Measurements from ENCODE around the gene DUS2. TPM values are rescaled to one million over a fixed set of nuclear protein-coding genes. Genes with fewer than 3 reads are reported as not detected.

Gene DUS2
- total RNA-seq, 1 experiment from 2014 or later, result 27.3 TPM

- Histone ChIP-seq H3K36me3 (ENCODE audit: control insufficient read depth in 1 of 2, insufficient read depth in 2 of 2, low read length in 2 of 2) (peaks cover 2 to 9% of the 10 kb centered on the region in 2 experiments; a peak in 1 of 4 replicates), H3K27me3 (ENCODE audit: insufficient read depth, low read length) (no peaks in the 10 kb centered on the region), H3K27ac (ENCODE audit: low read depth, low read length) (no peak overlapping the region), H2AFZ (ENCODE audit: low read depth, low read length, poor library complexity, severe bottlenecking) (no peak overlapping the region), H3K4me1 (ENCODE audit: control insufficient read depth in 1 of 2, insufficient read depth in 2 of 2, low read length in 2 of 2) (peaks cover 4 to 5% of the 10 kb centered on the region in 2 experiments; a peak in 1 of 4 replicates), H3K9ac (ENCODE audit: low read length) (no peak overlapping the region), H3K9me3 (ENCODE audit: control insufficient read depth in 1 of 2, insufficient read depth in 1 of 2, low read depth in 1 of 2, low read length in 2 of 2) (no peaks in the 10 kb centered on the region), H4K20me1 (ENCODE audit: insufficient read depth) (no peaks in the 10 kb centered on the region), H3K79me2 (ENCODE audit: insufficient read depth, low read length) (0 out of 2 replicates have a peak, but pooled peaks cover 5% of the 10 kb centered on the region), H3K4me2 (ENCODE audit: low read length) (no peak overlapping the region), H3K9me2 (ENCODE audit: insufficient read depth) (no peaks in the 10 kb centered on the region), H3K4me3 (replicated peaks in 1 of 2; ENCODE audit: low read depth in 1 of 2, low read length in 2 of 2) (no peak overlapping the region)
- BruUV-seq (replicated peaks), result no TSS peak
- ChIA-PET CTCF (interaction anchor here (1.2 to 1.9 kb wide), 2 partner anchors 33 to 158 kb away, joined by 3 to 13 read pairs; partner anchors contain the start of gene NRN1L), RAD21 (ENCODE audit: low non-redundant PET in 1 of 2, low total read pairs in 2 of 2, uncharacterized antibody in 2 of 2, unreplicated experiment in 2 of 2) (no interaction called here), POLR2A (no interaction called here)
- no peak for TF ChIP-seq FOSL1 (IDR thresholded peaks at IDR 0.05; ENCODE audit: low read depth)
- no peak for TF ChIP-seq JUND (IDR thresholded peaks at IDR 0.05)
- ATAC-seq, result no peak
- intact Hi-C loops (cut with micrococcal nuclease), result loop anchor here (5.0 kb wide), 1 partner anchor 369 kb away; no protein-coding TSS in a partner anchor
- DNase-seq (ENCODE audit: low read depth, low spot score), result no peak
Observed at GRCh38 chr16:68041783-68042182, 18.7 kb downstream of the DUS2 start.

DNA sequence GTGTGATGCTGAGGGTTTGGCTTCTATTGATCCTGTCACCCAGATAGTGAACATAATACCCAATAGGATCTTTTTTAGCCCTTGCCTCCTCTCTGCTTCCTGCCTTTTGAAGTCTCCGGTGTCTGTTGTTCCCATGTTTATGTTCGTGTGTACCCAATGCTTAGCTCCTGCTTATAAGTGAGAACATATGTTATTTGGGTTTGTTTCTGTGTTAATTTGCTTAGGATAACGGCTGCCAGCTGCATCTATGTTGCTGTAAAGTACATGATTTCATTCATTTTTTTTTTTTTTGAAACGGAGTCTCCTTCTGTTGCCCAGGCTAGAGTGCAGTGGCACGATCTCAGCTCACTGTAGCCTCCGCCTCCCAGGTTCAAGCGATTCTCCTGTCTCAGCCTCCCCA lies 23.0 kb downstream of the DUS2 start:
- Histone ChIP-seq H2AFZ (ENCODE audit: low read depth, low read length, poor library complexity, severe bottlenecking) (no peak overlapping the region), H3K27ac (ENCODE audit: low read depth, low read length) (no peak overlapping the region), H3K27me3 (ENCODE audit: insufficient read depth, low read length) (no peaks in the 10 kb centered on the region), H3K36me3 (ENCODE audit: control insufficient read depth in 1 of 2, insufficient read depth in 2 of 2, low read length in 2 of 2) (peaks cover 4 to 28% of the 10 kb centered on the region in 2 experiments; a peak in 3 of 4 replicates), H3K4me2 (ENCODE audit: low read length) (no peak overlapping the region), H3K9me3 (ENCODE audit: control insufficient read depth in 1 of 2, insufficient read depth in 1 of 2, low read depth in 1 of 2, low read length in 2 of 2) (no peaks in the 10 kb centered on the region), H3K4me1 (ENCODE audit: control insufficient read depth in 1 of 2, insufficient read depth in 2 of 2, low read length in 2 of 2) (no peaks in the 10 kb centered on the region), H3K9me2 (ENCODE audit: insufficient read depth) (no peaks in the 10 kb centered on the region), H4K20me1 (ENCODE audit: insufficient read depth) (no peaks in the 10 kb centered on the region), H3K9ac (ENCODE audit: low read length) (no peak overlapping the region), H3K79me2 (ENCODE audit: insufficient read depth, low read length) (peaks cover 7% of the 10 kb centered on the region; the same call in 1 of the 2 replicates), H3K4me3 (replicated peaks in 1 of 2; ENCODE audit: low read depth in 1 of 2, low read length in 2 of 2) (no peak overlapping the region)
- TF ChIP-seq FOSL1 (IDR thresholded peaks at IDR 0.05; ENCODE audit: low read depth) (no peak), POLR2AphosphoS5 (IDR thresholded peaks at IDR 0.05; ENCODE audit: low read depth, low read length) (no peak), ZFX (IDR thresholded peaks at IDR 0.05) (no peak), EZH2 (IDR thresholded peaks at IDR 0.05) (no peak), CBX3 (IDR thresholded peaks at IDR 0.05; ENCODE audit: low read depth) (no peak), CEBPB (IDR thresholded peaks at IDR 0.05; ENCODE audit: low read depth) (no peak), RAD21 (IDR thresholded peaks at IDR 0.05; ENCODE audit: low read depth) (no peak), EGR1 (IDR thresholded peaks at IDR 0.05; ENCODE audit: low read depth) (no peak), ATF3 (IDR thresholded peaks at IDR 0.05) (no peak)
- TF ChIP-seq, protein P1, sequence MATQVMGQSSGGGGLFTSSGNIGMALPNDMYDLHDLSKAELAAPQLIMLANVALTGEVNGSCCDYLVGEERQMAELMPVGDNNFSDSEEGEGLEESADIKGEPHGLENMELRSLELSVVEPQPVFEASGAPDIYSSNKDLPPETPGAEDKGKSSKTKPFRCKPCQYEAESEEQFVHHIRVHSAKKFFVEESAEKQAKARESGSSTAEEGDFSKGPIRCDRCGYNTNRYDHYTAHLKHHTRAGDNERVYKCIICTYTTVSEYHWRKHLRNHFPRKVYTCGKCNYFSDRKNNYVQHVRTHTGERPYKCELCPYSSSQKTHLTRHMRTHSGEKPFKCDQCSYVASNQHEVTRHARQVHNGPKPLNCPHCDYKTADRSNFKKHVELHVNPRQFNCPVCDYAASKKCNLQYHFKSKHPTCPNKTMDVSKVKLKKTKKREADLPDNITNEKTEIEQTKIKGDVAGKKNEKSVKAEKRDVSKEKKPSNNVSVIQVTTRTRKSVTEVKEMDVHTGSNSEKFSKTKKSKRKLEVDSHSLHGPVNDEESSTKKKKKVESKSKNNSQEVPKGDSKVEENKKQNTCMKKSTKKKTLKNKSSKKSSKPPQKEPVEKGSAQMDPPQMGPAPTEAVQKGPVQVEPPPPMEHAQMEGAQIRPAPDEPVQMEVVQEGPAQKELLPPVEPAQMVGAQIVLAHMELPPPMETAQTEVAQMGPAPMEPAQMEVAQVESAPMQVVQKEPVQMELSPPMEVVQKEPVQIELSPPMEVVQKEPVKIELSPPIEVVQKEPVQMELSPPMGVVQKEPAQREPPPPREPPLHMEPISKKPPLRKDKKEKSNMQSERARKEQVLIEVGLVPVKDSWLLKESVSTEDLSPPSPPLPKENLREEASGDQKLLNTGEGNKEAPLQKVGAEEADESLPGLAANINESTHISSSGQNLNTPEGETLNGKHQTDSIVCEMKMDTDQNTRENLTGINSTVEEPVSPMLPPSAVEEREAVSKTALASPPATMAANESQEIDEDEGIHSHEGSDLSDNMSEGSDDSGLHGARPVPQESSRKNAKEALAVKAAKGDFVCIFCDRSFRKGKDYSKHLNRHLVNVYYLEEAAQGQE (IDR thresholded peaks at IDR 0.05; ENCODE audit: low read depth), result no peak
- TF ChIP-seq, protein P2, sequence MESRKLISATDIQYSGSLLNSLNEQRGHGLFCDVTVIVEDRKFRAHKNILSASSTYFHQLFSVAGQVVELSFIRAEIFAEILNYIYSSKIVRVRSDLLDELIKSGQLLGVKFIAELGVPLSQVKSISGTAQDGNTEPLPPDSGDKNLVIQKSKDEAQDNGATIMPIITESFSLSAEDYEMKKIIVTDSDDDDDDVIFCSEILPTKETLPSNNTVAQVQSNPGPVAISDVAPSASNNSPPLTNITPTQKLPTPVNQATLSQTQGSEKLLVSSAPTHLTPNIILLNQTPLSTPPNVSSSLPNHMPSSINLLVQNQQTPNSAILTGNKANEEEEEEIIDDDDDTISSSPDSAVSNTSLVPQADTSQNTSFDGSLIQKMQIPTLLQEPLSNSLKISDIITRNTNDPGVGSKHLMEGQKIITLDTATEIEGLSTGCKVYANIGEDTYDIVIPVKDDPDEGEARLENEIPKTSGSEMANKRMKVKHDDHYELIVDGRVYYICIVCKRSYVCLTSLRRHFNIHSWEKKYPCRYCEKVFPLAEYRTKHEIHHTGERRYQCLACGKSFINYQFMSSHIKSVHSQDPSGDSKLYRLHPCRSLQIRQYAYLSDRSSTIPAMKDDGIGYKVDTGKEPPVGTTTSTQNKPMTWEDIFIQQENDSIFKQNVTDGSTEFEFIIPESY (IDR thresholded peaks at IDR 0.05; ENCODE audit: extremely low read depth, insufficient replicate concordance, low read length), result no peak
- BruUV-seq (replicated peaks), result no TSS peak
- ATAC-seq (no peak), DNase-seq (ENCODE audit: low read depth, low spot score) (no peak)
- intact Hi-C loops (cut with micrococcal nuclease), result no loop called here
- ChIA-PET CTCF (no interaction called here), RAD21 (ENCODE audit: low non-redundant PET in 1 of 2, low total read pairs in 2 of 2, uncharacterized antibody in 2 of 2, unreplicated experiment in 2 of 2) (no interaction called here), POLR2A (no interaction called here)

All from HCT116 (cell line).